AG08395 (cell line): ENCODE measurements around the gene MTHFSD.
A peak's percentile ranks its signal among the peaks of the same experiment; 100 is the strongest.

Experiments
- DNase-seq: peaks from one replicate; pipeline ENCODE4 v3.0.0; 2012; ENCODE audit warnings: mixed read lengths, low spot score

The MTHFSD gene

DNA sequence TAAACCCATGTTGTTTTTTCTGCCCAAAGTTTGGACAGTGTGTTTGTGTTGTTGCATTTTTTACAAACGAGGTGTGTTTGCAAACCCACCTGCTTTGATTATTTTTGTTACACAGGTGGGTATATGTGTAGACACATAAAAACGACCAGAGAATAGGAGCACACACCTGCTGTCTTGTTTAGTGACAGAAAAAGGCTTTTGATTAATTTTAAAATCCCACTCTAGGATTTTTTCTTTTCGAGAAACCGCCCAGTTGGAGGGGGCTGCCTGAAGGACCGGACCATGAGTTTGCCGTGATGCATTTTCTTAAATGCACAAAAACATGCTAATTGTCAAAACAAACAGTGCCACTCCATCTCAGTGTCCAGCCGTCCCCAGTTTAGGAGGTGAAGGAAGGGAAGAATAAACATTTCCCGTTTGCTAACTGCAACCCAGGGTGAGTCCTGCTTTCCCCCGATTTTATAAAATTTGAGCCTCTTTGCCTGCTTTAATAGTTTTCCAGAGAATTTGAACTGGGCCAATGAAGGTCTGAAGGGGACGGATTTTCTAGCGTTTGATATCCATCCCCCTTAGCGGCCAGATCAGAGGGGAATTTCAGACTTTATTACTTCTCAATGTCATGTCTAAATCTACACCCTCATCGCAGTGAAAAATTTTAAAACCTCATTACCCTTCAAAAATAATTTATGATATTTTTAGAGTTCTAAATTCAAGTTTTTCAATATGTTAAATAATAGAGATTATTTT is 14.8 kb upstream of the MTHFSD start:
- DNase-seq, result no peak

DNA sequence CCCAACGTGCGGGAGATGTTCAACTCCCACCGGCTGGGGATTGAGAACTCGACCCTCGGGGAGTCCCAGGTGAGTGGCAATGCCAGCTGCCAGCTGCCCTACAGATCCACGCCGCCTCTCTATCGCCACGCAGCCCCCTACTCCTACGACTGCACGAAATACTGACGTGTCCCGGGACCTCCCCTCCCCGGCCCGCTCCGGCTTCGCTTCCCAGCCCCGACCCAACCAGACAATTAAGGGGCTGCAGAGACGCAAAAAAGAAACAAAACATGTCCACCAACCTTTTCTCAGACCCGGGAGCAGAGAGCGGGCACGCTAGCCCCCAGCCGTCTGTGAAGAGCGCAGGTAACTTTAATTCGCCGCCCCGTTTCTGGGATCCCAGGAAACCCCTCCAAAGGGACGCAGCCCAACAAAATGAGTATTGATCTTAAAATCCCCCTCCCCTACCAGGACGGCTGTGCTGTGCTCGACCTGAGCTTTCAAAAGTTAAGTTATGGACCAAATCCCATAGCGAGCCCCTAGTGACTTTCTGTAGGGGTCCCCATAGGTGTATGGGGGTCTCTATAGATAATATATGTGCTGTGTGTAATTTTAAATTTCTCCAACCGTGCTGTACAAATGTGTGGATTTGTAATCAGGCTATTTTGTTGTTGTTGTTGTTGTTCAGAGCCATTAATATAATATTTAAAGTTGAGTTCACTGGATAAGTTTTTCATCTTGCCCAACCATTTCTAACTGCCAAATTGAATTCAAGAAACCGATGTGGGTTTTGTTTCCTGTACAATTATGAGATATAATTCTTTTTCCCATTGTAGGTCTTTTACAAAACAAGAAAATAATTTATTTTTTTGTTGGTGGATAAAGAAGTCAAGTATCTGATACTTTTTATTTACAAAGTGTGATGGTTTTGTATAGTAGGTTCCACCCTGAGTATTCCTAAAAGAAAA is 13.9 kb upstream of the MTHFSD start:
- DNase-seq, result no peak

DNA sequence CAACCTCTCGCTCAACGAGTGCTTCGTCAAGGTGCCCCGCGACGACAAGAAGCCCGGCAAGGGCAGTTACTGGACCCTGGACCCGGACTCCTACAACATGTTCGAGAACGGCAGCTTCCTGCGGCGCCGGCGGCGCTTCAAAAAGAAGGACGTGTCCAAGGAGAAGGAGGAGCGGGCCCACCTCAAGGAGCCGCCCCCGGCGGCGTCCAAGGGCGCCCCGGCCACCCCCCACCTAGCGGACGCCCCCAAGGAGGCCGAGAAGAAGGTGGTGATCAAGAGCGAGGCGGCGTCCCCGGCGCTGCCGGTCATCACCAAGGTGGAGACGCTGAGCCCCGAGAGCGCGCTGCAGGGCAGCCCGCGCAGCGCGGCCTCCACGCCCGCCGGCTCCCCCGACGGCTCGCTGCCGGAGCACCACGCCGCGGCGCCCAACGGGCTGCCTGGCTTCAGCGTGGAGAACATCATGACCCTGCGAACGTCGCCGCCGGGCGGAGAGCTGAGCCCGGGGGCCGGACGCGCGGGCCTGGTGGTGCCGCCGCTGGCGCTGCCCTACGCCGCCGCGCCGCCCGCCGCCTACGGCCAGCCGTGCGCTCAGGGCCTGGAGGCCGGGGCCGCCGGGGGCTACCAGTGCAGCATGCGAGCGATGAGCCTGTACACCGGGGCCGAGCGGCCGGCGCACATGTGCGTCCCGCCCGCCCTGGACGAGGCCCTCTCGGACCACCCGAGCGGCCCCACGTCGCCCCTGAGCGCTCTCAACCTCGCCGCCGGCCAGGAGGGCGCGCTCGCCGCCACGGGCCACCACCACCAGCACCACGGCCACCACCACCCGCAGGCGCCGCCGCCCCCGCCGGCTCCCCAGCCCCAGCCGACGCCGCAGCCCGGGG is 12.9 kb upstream of the MTHFSD start:
- peak; percentile 55 for DNase-seq

DNA sequence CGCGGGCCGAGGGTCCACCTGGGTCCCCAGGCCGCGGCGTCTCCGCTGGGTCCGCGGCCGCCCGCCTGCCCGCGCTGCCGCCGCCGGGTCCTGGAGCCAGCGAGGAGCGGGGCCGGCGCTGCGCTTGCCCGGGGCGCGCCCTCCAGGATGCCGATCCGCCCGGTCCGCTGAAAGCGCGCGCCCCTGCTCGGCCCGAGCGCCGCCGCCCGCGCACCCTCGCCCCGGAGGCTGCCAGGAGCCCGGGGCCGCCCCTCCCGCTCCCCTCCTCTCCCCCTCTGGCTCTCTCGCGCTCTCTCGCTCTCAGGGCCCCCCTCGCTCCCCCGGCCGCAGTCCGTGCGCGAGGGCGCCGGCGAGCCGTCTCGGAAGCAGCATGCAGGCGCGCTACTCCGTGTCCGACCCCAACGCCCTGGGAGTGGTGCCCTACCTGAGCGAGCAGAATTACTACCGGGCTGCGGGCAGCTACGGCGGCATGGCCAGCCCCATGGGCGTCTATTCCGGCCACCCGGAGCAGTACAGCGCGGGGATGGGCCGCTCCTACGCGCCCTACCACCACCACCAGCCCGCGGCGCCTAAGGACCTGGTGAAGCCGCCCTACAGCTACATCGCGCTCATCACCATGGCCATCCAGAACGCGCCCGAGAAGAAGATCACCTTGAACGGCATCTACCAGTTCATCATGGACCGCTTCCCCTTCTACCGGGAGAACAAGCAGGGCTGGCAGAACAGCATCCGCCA is 12.1 kb upstream of the MTHFSD start:
- peak; percentile 48 for DNase-seq

DNA sequence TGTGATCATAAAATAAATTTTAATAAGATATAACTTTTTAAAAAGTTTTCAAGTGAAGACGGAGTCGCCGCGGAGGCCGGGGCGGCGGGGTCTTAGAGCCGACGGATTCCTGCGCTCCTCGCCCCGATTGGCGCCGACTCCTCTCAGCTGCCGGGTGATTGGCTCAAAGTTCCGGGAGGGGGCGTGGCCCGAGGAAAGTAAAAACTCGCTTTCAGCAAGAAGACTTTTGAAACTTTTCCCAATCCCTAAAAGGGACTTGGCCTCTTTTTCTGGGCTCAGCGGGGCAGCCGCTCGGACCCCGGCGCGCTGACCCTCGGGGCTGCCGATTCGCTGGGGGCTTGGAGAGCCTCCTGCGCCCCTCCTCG is 11.5 kb upstream of the MTHFSD start, which contains the start of gene FOXC2:
FOXC2 (plus strand) TSS at position 229 of the 365 bp plus-strand sequence. CDS start 507 bp downstream, outside the sequence.
- DNase-seq, result peak; percentile 90

DNA sequence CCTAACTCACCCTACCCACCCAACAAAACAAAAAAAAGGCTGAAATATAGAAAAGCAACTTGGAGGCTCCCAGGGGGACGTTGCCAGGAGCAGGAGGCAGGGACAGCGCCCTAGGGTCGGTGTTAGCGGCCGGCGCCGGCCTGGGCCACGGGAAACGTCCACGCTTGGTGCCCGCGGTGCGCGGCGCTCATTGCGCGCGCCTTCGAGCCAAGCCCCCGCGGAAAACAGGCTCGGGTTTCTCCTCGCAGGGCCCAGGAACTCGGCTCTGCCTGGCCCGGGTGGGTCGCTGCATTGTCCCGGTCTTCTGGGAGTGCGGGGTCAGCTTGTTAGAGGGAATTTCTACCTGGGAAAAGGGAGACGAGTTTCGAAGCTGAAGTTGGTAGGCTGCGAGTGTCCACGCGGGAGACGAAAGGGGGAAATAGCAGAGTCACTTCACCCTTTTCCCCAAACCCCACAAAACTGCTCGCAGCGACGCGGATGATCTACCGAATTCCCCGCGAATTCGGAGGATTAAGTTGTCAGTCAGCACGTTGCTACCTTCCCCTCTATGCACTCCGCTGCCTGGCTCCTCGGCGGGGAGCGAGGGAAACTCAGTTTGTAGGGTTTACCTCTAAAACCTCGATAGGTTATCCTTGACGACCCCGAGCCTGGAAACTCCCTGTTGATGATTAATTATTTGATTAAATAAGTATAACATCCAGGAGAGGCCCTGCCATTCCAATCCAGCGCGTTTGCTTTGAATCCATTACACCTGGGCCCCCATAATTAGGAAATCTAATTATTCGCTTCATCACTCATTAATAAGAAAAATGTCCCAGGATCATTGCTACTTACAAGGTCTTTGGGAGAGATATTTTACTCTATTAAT is 10.8 kb upstream of the MTHFSD start:
- DNase-seq, result no peak

DNA sequence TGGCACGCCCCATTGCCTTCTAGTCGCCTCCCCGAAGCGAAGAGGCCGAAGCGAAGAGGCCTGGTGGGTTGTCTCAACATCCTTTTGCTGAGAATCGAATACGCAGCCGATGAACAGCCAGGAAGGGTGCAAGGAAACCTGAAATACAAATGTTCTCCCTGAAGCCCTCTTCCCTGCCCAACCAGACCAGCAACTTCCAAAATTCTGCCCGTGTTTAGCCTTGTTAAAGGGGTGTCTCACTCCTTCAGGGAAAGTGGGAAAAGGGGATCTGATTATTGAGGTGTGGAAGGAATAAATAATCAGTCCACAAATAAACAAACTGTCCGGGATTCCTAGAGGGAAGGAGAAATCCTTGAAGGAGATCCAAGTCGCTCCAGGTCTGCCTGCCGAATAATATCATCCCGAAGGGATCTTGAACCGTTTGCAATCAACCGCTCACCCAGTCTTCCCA is 10.2 kb upstream of the MTHFSD start:
- no peak for DNase-seq

DNA sequence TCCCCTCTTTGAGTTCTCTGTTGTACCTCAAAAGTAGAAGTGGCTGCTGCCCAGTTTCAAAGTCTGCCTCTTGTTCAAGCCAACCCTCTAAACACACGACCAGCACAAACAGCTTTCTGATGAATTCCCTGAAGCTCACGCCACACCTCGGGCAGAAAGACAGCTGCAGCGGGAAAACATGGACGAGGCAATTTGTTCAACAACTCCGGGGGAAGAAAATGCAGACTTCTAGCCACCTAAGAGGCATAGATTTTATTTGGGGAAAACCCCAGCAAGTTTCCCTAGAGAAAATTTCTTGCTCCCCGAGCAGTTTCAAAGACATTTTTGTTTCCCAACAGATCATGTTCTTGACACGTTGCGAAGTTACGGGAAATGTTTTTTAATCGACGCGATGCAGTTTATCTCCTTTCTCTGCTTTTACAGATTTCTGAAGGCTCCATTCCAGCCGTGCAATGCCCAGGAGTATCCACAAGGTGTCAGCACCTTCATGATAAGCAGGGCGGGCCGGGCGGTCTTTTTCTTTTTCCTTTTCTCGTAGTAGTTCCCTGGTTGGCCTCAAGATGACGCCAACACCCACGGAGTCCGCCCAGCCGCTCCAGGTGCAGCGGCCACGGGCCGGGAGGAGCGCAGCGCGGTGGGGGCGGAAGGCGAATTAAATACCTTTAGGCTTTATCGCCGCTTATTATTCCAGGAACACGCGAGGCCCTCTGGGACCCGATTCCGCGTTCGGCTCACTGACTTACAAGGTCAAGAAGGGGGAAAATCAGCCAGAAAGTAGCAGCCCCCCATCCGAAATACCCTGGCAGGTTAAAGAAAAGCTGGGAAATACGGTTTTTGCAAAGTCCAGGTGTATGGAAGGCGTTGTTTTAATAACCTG is 8.7 kb upstream of the MTHFSD start:
- peak; percentile 80 for DNase-seq

DNA sequence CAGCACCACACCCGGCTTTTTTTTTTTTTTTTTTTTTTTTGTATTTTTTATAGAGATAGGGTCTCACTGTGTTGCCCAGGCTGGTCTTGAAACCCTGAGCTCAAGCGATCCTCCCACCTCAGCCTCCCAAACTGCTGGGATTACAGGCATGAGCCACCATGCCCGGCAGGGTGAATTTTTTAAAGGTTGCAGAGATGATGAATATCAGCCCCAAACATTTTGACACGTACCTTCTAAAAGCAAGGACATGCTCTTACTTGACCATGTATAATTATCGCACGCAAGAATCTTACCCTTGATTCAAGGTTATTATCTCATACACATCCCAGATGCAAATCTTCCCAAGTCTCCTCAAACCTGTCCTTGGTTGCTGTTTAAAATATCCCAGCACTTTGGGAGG is 7.3 kb upstream of the MTHFSD start:
- no peak for DNase-seq

DNA sequence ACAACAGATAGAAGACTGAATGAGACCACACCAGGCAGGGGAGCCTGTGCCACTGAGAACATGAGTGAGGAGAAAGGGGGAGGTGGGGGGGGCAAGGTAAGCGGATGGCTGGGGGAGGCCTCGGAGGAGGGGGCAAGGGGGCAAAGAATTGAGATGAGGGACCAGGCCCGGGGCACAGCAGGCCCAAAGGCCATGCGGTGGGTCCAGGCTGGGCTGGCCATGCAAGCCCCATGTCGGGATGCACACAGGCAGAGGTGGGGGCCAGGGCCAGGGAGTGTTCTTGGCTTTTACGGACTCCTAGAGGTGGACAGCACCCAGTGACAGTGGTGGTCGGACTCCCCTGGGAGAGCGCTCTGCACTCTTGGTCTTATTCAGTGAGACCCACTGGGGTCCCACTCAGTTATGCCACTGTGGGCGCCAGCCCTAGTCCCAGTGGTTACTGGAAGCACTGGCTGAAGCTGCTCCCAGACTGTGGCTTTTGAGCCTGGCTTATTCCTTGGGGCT is 4.8 kb upstream of the MTHFSD start:
- DNase-seq, result no peak

DNA sequence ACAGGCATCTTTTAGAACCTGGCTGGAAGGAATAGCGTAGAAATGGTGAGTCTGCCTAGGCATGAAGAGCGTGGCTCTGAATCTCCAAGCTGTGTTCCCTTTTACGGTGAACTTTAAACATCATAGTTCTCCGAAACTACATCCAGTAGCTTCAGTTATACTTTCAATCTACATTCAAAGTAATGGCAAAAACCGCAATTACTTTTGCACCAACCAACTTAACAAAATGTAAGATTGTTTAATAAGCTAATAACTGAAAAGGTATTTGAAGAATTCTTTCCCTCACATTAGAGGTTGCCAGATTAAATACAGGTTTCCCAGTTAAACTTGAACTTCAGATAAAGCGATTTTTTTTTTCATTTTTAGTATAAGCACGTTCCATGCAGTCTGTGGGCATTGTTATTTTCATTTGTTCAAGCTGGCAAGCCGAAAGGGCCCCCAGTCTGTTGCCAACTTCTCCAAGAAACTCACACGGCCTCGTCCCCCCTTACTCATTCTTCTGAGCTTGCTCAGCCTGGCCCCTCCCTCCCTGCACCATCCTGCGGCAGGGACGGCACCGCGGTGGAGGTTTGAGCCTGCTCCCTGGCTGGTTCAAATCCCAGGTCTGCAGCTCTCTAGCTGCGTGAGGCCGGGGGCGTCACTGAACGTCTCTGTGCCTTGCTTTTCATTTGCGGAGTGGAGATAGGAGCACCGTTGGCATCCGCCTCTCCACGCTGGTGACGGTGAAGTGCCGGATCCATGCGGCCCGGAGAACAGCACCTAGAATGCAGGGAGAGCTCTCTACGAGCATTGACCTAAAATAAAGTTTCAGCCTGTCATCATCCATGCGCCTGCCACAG is 3.5 kb upstream of the MTHFSD start:
- no peak for DNase-seq

DNA sequence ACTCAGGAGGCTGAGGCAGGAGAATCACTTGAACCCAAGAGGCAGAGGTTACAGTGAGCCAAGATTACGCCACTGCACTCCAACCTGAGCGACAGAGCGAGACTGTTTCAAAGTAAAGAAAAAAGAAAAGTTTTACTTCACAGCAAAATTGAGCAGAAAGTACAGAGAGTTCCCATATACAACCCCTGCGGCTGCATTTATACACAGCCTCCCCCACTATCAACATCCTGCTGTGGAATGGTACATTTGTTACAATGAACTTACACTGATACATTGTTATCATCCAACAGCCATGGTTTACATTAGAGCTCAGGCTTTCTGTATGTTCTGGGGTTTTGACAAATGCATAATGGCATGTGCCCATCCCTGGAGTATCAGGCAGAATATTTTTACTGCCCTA is 2.6 kb upstream of the MTHFSD start:
- no peak for DNase-seq

DNA sequence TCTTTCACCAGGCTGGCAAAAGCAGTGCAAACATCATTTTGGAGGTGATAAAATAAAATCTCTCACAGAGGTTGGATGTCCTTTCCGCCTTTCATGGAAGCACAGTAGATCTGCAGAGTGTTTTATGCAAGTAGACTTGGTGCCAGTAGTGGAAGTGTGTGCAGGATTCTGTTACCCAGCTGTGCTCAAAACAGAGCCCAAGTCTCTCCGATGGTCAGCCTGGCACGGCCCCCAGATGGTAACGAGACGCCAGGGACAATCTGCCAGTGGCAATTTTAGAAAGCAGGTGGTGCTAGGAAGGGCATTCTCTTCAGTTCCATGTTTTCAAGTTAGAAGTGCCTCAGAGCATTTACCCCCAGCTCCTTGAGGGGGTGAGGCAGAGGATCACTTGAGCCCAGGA is 1.5 kb upstream of the MTHFSD start:
- DNase-seq, result no peak

DNA sequence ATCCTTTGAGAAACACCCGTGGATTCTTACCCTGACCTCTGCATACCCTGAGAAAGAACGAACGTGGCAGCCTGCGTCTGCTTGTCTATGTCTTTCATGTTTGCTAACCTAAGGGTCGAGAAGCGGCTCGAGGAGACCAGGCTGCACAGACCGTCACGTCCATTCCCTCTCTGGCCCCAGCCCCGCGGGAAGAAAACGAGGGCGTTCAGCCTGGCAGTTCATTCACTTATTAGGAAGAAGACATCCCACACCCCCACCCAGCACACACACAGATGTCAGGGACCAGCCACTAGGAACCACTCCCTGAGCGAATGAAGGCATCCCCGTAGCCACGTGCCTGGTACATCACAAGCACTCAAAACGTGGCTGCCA is 655 bp upstream of the MTHFSD start:
- DNase-seq, result no peak

DNA sequence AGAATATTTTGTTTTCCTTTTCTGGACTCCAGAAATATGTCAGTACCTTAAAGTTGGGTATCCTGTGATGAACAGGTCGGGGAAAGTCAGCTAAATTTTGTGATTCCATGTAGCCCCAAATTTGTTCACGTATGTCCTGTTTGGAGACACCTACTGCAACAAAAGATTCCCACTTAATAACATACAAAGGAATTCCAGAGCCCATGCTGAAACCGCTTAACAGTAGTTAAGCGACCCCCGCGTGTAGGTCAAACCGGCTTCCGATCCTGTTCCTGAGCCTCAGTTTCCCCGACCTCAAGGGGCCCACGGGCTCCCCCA is 477 bp downstream of the MTHFSD start:
- no peak for DNase-seq

DNA sequence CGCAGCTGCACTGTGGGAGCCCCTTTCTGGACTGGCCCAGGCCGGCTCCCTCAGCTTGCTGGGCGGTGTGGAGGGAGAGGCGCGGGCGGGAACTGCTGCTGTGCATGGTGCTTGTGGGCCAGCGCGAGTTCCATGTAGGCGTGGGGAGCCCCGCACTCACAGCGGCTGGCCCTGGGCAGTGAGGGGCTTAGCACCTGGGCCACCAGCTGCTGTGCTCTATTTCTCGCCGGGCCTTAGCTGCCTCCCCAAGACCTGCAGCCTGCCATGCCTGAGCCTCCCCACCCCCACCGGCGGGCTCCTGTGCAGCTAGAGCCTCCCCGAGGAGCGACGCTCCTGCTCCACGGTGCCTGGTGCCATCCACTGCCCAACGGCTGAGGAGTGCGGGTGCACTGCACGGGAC is 1.7 kb downstream of the MTHFSD start:
- DNase-seq, result no peak

DNA sequence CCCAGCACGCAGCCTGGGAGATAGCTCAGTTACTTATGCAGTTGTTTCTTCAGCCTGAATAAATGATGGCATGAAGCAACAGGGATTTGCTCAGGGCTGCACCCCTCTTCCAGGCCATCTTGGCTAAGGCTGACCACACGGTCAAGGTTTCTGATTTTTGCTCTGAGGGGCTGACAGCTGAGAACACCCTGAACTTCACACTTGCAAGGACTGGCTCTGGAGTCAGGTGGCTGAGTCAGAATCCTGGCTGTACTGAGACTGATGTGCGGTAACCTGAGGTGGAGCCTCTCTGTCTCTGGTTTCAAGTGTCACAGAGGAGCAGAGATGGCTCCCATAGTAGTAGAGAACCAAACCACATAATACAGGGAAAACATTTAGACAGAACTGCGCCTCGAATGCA is 4.8 kb downstream of the MTHFSD start:
- no peak for DNase-seq

DNA sequence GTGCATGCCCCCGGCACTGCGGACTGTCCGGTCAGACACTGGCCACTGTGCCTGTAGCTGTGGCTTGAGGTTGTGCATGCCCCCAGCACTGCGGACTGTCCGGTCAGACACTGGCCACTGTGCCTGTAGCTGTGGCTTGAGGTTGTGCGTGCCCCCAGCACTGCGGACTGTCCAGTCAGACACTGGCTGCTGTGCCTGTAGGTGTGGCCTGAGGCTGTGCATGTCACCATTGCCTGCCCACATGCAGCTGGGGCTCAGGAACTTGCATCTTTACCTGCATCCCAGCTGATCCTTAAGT is 5.2 kb downstream of the MTHFSD start:
- DNase-seq, result no peak
